Retinal pigment epithelial cell (primary cell): ENCODE measurements around the gene BICC1.

Experiments used
- DNase-seq: peaks from one replicate; pipeline ENCODE4 v3.0.0-alpha.2; 2010; ENCODE audit warnings: low read depth
- H3K4me3 ChIP-seq: 2 replicates; pipeline ENCODE4 v1.5.1; 2011; ENCODE audit warnings: mild to moderate bottlenecking, low read length, control low read depth, moderate library complexity
- CTCF ChIP-seq: conservative IDR thresholded peaks from 2 replicates; pipeline ENCODE4 v1.5.1; 2011; ENCODE audit warnings: low read depth, low read length, control low read depth, inconsistent platforms

Gene BICC1

DNA sequence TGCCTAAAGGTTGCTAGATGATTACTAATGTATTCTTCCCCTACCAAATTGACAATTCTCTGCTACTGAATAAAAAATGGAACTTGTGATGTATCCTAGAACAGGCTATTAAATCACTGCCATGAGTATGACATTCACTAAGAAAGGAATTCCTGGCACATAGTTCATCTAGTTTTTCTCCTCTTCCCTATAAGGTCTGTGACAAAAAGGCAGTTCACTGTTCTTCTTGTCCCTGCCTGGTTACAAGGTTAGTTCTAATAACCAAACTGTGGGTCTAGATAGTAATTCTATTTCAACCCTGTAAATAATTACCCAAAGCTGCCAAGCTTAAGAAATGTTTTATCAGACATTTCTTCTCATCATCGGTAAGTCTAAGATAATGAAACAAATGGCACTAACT, 245.6 kb downstream of the BICC1 start:
- no peak for DNase-seq
- TF ChIP-seq CTCF = no peak
- H3K4me3 ChIP-seq = no peak overlapping the region

DNA sequence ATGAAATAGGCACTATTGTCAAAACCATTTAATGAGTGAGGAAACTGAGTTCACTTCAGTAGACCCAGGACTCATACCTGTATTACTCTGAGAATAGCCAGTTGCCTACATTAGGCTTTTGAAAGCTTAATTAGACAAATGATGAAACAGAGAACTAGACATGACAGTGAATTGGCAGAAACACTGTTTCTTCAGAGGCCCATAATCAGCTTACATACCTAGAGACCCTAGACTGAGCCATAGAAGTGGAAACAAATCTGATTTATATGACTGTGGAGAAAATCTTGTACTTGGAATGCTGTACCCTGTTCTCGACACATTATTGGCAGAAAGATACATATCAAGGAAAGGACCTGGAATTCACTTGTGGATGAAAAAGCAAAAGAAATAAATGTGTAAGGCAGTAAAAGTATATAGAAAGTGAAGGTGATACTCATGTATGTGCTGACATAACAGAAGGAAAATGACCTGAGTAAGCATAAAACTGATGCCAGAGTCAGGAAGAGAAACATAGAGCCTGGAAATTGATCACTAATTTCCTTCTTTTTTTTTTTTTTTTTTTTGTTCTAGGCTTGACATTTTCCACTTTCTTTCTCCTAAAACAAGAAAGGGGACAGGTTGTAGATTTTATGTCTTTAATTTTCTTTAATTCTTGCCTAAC, 251.5 kb downstream of the BICC1 start:
- no peak overlapping the region for H3K4me3 ChIP-seq
- peak; percentile 30 for DNase-seq

DNA sequence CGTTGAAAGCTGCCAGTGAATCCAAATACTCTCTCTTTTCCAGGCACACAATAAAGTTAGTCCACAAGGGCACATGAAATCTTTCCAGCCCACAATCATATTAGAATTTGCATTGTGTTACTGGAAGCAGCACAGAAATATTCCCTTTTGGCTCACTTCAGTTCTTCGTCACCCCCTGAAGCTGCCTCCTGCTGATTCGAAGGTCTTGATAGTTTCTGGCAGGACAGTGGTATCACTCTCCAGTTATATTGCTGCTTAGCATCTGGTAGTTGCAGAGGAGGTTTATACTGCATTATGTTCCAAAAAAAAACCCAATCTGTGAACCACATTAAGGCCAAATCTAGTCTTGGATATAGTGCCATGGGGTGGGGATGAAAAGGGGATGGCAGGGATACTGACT, 253.2 kb downstream of the BICC1 start:
- H3K4me3 ChIP-seq = no peak overlapping the region
- TF ChIP-seq CTCF = no peak
- no peak for DNase-seq

More for the DNA sequence above, 251.5 kb downstream of the BICC1 start:
- no peak for TF ChIP-seq CTCF

DNA sequence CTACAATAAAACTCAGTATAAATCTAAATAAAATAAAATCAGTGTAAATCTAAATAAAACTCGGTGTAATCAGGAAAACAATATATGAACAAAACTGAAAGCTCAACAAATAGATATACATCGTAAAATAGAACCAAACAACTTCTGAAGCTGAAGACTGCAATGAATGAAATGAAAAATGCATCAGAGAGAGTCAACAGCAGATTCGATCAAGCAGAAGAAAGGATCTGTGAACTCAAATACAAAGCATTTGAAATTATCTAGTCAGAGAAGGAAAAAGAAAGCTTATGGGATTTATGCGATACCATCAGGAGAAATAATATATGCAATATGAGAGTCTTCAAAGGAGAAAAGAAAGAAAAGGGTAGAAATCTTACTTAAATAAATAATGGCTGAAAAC, 255.0 kb downstream of the BICC1 start:
- no peak for TF ChIP-seq CTCF
- H3K4me3 ChIP-seq = no peak overlapping the region
- DNase-seq = no peak

DNA sequence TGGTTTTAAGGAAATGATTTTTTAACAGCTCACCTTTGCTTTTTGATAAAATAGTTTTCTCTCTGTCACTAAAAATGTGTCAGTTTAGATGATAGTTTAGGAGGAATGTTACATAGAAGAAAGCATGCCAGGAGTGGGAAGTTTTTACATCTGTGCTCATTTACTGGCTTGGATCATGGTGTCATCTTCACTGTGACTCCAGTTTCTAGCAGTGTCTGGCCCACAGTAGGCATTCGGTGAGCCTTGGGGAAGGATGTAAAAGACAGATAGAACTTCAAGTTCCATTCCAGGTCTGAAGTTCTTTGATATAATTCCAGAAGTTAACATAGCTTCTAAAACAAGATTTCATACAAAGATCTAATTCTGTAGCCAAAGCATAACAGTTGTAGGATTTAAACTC, 259.2 kb downstream of the BICC1 start:
- H3K4me3 ChIP-seq = no peak overlapping the region
- no peak for DNase-seq
- TF ChIP-seq CTCF = no peak

DNA sequence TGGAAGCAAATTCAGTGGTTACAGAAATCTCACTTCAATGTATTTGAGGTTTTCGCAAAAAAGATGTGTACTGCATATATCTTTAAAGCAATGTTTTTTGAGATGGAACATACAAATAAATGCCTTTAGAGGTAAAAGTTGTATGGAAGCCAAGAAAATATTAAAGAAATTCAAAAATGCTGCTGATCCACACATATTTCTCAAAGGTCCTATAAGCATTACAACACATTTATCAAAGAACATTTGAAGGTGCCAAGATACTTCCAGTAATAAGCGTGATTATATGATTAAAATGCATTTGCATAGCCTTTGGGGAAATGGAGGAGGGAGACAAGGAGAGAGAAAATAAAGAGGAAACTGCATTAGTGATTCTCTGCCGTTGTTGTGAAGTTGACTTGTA, 260.1 kb downstream of the BICC1 start:
- H3K4me3 ChIP-seq = no peak overlapping the region
- DNase-seq = no peak
- no peak for TF ChIP-seq CTCF

DNA sequence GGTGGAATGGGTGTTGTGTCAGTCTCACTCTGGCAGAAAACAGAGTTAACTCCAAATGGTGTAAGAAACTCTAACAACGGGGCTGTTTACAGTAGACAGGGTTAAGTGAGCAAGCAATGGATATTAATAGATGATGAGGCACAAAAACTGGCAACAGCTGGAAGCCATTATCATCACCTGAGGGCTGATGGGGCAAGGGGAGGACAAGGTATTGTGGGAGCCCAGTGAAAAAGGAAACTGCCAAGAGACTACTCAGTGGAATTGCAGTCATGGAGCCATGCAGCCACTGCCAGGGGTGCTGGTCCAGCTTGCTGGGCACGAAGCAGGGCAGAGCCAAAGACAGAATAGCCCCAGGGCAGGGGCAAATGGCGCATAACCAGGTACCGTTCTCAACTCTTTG, 260.7 kb downstream of the BICC1 start:
- DNase-seq = no peak
- no peak for TF ChIP-seq CTCF
- H3K4me3 ChIP-seq = no peak overlapping the region
